Umbilical cord (tissue), 2 donors: ENCODE results near the gene IL16. TPM values are rescaled to one million over a fixed set of nuclear protein-coding genes. Genes with fewer than 3 reads are reported as not detected.
"Not testable (repeated sequence)": the region's sequence is repeated elsewhere in the genome, so short reads cannot be mapped to it uniquely, and the experiment has no call there.

Experiments used
- DNase-seq: peaks from one replicate; pipeline ENCODE4 v3.0.0-alpha.2; 2015; ENCODE audit warnings: low spot score
- total RNA-seq: library from RNA; depleted of rRNA; stranded (reverse); fragments of >200 nt; gene quantifications from one replicate; pipeline ENCODE4 v1.2.3, GENCODE V29; 2014; ENCODE audit warnings: low replicate concordance; ENCODE audit not compliant: insufficient read depth

IL16 gene
- total RNA-seq, 1 donor from 2014 or later: 7.2 TPM

- DNase-seq: peak; percentile 24
Observed at GRCh38 chr15:81334768-81335435, 138.2 kb downstream of the IL16 start.

GRCh38 chr15:81335631-81336030 is 139.0 kb downstream of the IL16 start:
- DNase-seq: no peak

- DNase-seq: no peak
Observed at GRCh38 chr15:81336568-81336967, 139.9 kb downstream of the IL16 start.

GRCh38 chr15:81337241-81337640 is 140.6 kb downstream of the IL16 start:
- DNase-seq: no peak

- DNase-seq: peak; percentile 28
Observed at GRCh38 chr15:81337713-81338157, 141.1 kb downstream of the IL16 start.

- peak; percentile 87 for DNase-seq
Observed at GRCh38 chr15:81338170-81339007, 141.7 kb downstream of the IL16 start.

- no peak for DNase-seq
Observed at GRCh38 chr15:81339321-81339720, 142.6 kb downstream of the IL16 start.

GRCh38 chr15:81339851-81340250 is 143.2 kb downstream of the IL16 start:
- DNase-seq: no peak

- DNase-seq: no peak
Observed at GRCh38 chr15:81341351-81341750, 144.7 kb downstream of the IL16 start.

- DNase-seq: no peak
Observed at GRCh38 chr15:81343371-81343770, 146.7 kb downstream of the IL16 start.

GRCh38 chr15:81346611-81347010 is 149.9 kb downstream of the IL16 start:
- no peak for DNase-seq

- DNase-seq: no peak
Observed at GRCh38 chr15:81347910-81348309, 151.2 kb downstream of the IL16 start.

- not testable (repeated sequence) for DNase-seq
Observed at GRCh38 chr15:81348691-81349090, 152.0 kb downstream of the IL16 start.

GRCh38 chr15:81349271-81349670 is 152.6 kb downstream of the IL16 start:
- DNase-seq: no peak

- DNase-seq: no peak
Observed at GRCh38 chr15:81351651-81352050, 155.0 kb downstream of the IL16 start.

- no peak for DNase-seq
Observed at GRCh38 chr15:81356252-81356651, 159.6 kb downstream of the IL16 start.

- no peak for DNase-seq
Observed at GRCh38 chr15:81357180-81357686, 160.6 kb downstream of the IL16 start.

- DNase-seq: no peak
Observed at GRCh38 chr15:81358248-81358647, 161.6 kb downstream of the IL16 start.

GRCh38 chr15:81360491-81360890 is 163.8 kb downstream of the IL16 start:
- DNase-seq: no peak

- no peak for DNase-seq
Observed at GRCh38 chr15:81361891-81362290, 165.2 kb downstream of the IL16 start.

GRCh38 chr15:81362790-81363189 is 166.1 kb downstream of the IL16 start:
- DNase-seq: no peak

- DNase-seq: no peak
Observed at GRCh38 chr15:81363276-81363675, 166.6 kb downstream of the IL16 start.
